GM12878 (cell line): Measurements from ENCODE around the gene METTL2B. TPM values are rescaled to one million over a fixed set of nuclear protein-coding genes. Genes with fewer than 3 reads are reported as not detected.

ENCODE experiments used
- ATAC-seq: fragments of 200-7000 bp; cut with Tn5 transposase; 3 replicates; pipeline ENCODE4 v1.9.1; 2020; ENCODE audit warnings: mild to moderate bottlenecking, moderate library complexity
- BruUV-seq: library from RNA; stranded (reverse); fragments of 400-500 nt; replicated peaks from 2 replicates; lab custom pipeline; 2021; lab: Mats Ljungman, UMichigan
- CTCF ChIA-PET: fragments of 300-600 bp; sonication (Branson Sonifier 250); formaldehyde crosslinking; extraction: SDS; loops from one replicate; lab custom pipeline; 2021; ENCODE audit warnings: inconsistent platforms; lab: Yijun Ruan, JAX
- POLR2A ChIA-PET: fragments of 350-600 bp; formaldehyde crosslinking; extraction: SDS; loops from one replicate; lab custom pipeline; 2021; ENCODE audit warnings: inconsistent platforms; lab: Charles Lee
- RAD21 ChIA-PET: fragments of 300-600 bp; sonication (Branson Sonifier 250); formaldehyde crosslinking; loops from one replicate; lab custom pipeline; 2023; ENCODE audit warnings: antibody characterized with exemption; ENCODE audit not compliant: unreplicated experiment; lab: Charles Lee
- SMC1A ChIA-PET: fragments of 300-600 bp; sonication (Branson Sonifier 250); formaldehyde crosslinking; loops from one replicate; lab custom pipeline; 2023; ENCODE audit not compliant: unreplicated experiment, uncharacterized antibody; lab: Charles Lee
- DNase-seq: peaks from one replicate; pipeline ENCODE4 v3.0.0-alpha.2; 2011; ENCODE audit warnings: low read depth, low spot score
- FAIRE-seq: peaks from 3 replicates; lab custom pipeline; 2011; peaks lifted over from hg19 to GRCh38; lab: Jason Lieb, UNC
- H2AFZ ChIP-seq: 2 replicates; pipeline ENCODE4 v1.6.0; 2011; ENCODE audit warnings: low read depth, low read length, control low read depth; ENCODE audit not compliant: control insufficient read depth
- H3K27ac ChIP-seq: 2 replicates; pipeline ENCODE4 v1.5.1; 2011; ENCODE audit warnings: control low read depth; ENCODE audit not compliant: control insufficient read depth, insufficient read depth
- H3K27me3 ChIP-seq, 2 experiments: replicated peaks in 1 of 2; 2 replicates each; pipeline versions ENCODE4 v1.6.0 to v1.6.1; 2011; ENCODE audit warnings: low read length in 1 of 2; ENCODE audit not compliant: control insufficient read depth in 2 of 2, insufficient read depth in 2 of 2
- H3K36me3 ChIP-seq, 2 experiments: 2 replicates each; pipeline ENCODE4 v1.5.1; 2011; ENCODE audit warnings: low read length in 1 of 2; ENCODE audit not compliant: control insufficient read depth in 2 of 2, insufficient read depth in 2 of 2
- H3K4me1 ChIP-seq: 2 replicates; pipeline ENCODE4 v1.6.1; 2011; ENCODE audit warnings: mild to moderate bottlenecking, low read length, moderate library complexity, mixed read lengths; ENCODE audit not compliant: control insufficient read depth, insufficient read depth
- H3K4me2 ChIP-seq: 2 replicates; pipeline ENCODE4 v1.6.0; 2011; ENCODE audit warnings: control low read depth; ENCODE audit not compliant: control insufficient read depth, insufficient read depth
- H3K4me3 ChIP-seq: fragments of 200-600 bp; sonication (generic); 2 replicates; pipeline ENCODE4 v1.5.1; 2016
- H3K79me2 ChIP-seq: 2 replicates; pipeline ENCODE4 v1.6.0; 2011; ENCODE audit warnings: low read length; ENCODE audit not compliant: control insufficient read depth, insufficient read depth
- H3K9ac ChIP-seq: 2 replicates; pipeline ENCODE4 v1.8.0; 2011; ENCODE audit warnings: low read length, control low read depth, mixed read lengths; ENCODE audit not compliant: control insufficient read depth, insufficient read depth
- H3K9me3 ChIP-seq: replicated peaks from 3 replicates; pipeline ENCODE4 v1.5.1; 2011; ENCODE audit warnings: mild to moderate bottlenecking, low read length; ENCODE audit not compliant: control insufficient read depth, insufficient read depth
- H4K20me1 ChIP-seq: 2 replicates; pipeline ENCODE4 v1.6.0; 2011; ENCODE audit not compliant: control insufficient read depth, insufficient read depth
- BCL11A ChIP-seq: IDR thresholded peaks from 2 replicates; pipeline ENCODE4 v1.6.1; 2011; ENCODE audit warnings: low read depth, low read length
- CTCF ChIP-seq, 3 experiments: IDR thresholded peaks in 2 of 3; conservative IDR thresholded peaks in 1 of 3; 2 replicates each; pipeline ENCODE4 v1.5.1; 2011; ENCODE audit warnings: low read depth in 3 of 3, low read length in 3 of 3, mild to moderate bottlenecking in 3 of 3, control low read depth in 2 of 3, moderate library complexity in 2 of 3, inconsistent platforms in 1 of 3, mixed read lengths in 1 of 3; ENCODE audit not compliant: control insufficient read depth in 2 of 3, insufficient read depth in 1 of 3; ENCODE audit errors: extremely low read depth in 1 of 3
- EGR1 ChIP-seq, 2 experiments: IDR thresholded peaks; 1 replicate in 1 of 2; 2 replicates in 1 of 2; pipeline ENCODE4 v1.6.1; 2011 to 2012; ENCODE audit warnings: low read depth in 2 of 2, low read length in 2 of 2, borderline replicate concordance in 1 of 2, mild to moderate bottlenecking in 1 of 2, moderate library complexity in 1 of 2
- SMC3 ChIP-seq: IDR thresholded peaks from 2 replicates; pipeline ENCODE4 v1.6.1; 2011; ENCODE audit warnings: low read length, improper control_type of control experiment, borderline replicate concordance
- TCF12 ChIP-seq: IDR thresholded peaks from 2 replicates; pipeline ENCODE4 v1.6.1; 2011; ENCODE audit warnings: low read depth, mild to moderate bottlenecking, low read length
- WGBS: methylation state at CpG from one replicate; pipeline ENCODE4 v1.1.6; 2016; ENCODE audit warnings: low lambda C conversion rate; ENCODE audit not compliant: insufficient replicate concordance, insufficient coverage; ENCODE audit errors: missing lambda C conversion rate; 5-methylcytosine and 5-hydroxymethylcytosine counted together
- in situ Hi-C: fragments of 300-500 bp; cut with MboI; formaldehyde crosslinking; loops from 9 replicates; pipeline ENCODE4 v1.14.3; 2018; ENCODE audit warnings: mixed read lengths
- intact Hi-C: fragments of 100-400 bp; cut with micrococcal nuclease; formaldehyde crosslinking; loops from one replicate; pipeline ENCODE4 v1.14.2; 2022; ENCODE audit not compliant: unreplicated experiment
- polyA plus RNA-seq, 11 experiments: library from polyadenylated mRNA; depleted of rRNA in 4 of 11; unstranded in 6 of 11; stranded (reverse) in 5 of 11; fragments of >200 nt; fragmentation: Nextera tagmentation in 4 of 11; fragmentation: Illumina TruSeq in 1 of 11; extraction: Ambion mirVana in 4 of 11; extraction: Trizol in 1 of 11; gene quantifications; 1 replicate in 1 of 11; 2 replicates in 10 of 11; pipeline versions ENCODE4 v1.2.1 to v1.2.3, GENCODE V29; 2011 to 2016; ENCODE audit warnings: inconsistent platforms in 2 of 11, missing spikeins in 2 of 11, low read depth in 1 of 11
- total RNA-seq, 4 experiments: library from RNA; depleted of rRNA in 3 of 4; stranded (reverse); fragments of >200 nt in 3 of 4; fragmentation: Illumina TruSeq in 1 of 4; extraction: Trizol in 1 of 4; gene quantifications; 2 replicates each; pipeline versions ENCODE4 v1.2.1 to v1.2.3, GENCODE V29; 2013 to 2021

METTL2B gene
- total and polyA plus RNA-seq, 10 of the 15 experiments (the other 5 are each of a cell fraction or from before 2014, with no cell fraction given): 18.9 to 48.4 (median 37.3) TPM

- ATAC-seq (peak; percentile 35; the same call in 1 of the 3 replicates), DNase-seq (no peak), FAIRE-seq (no peak)
- POLR2A ChIA-PET: interaction anchor here (0.5 to 1.0 kb wide), 6 partner anchors 13 to 662 kb away, joined by 3 to 4 read pairs (median 3); no protein-coding TSS in a partner anchor
- H3K36me3 ChIP-seq: no peaks in the 10 kb centered on the region
- RAD21 ChIA-PET: interaction anchor here (0.9 to 10.5 kb wide), 6 partner anchors 15 to 45 kb away, joined by 3 to 216 read pairs (median 8); partner anchors contain the start of gene HILPDA
- H4K20me1 ChIP-seq: no peaks in the 10 kb centered on the region
- no peaks in the 10 kb centered on the region for H3K4me1 ChIP-seq
- no peak overlapping the region for H2AFZ ChIP-seq
- no TSS peak for BruUV-seq
- in situ Hi-C loops (no loop called here), intact Hi-C loops (no loop called here)
- H3K79me2 ChIP-seq: no peaks in the 10 kb centered on the region
- no peak overlapping the region for H3K4me2 ChIP-seq
- WGBS: 30% methylated on average over 3 of the region's 3 CpGs
- H3K9me3 ChIP-seq: no peaks in the 10 kb centered on the region; the same call in 2 of the 3 replicates
- no peak overlapping the region for H3K27ac ChIP-seq
- H3K9ac ChIP-seq: no peak overlapping the region
- H3K27me3 ChIP-seq: no peaks in the 10 kb centered on the region
- no peak for TF ChIP-seq TCF12
- no peak for TF ChIP-seq BCL11A
- TF ChIP-seq CTCF (IDR thresholded peaks at IDR 0.05 in 2 of 3, conservative IDR thresholded peaks at IDR 0.05 in 1 of 3; ENCODE audit: control insufficient read depth in 2 of 3, extremely low read depth in 1 of 3, insufficient read depth in 1 of 3, low read depth in 3 of 3, low read length in 3 of 3): peak in 2 of 3 experiments; percentile 11 to 36; a peak in 3 of 6 replicates
- TF ChIP-seq SMC3: peak; percentile 39; the same call in 1 of the 2 replicates
- TF ChIP-seq EGR1 (IDR thresholded peaks at IDR 0.05; ENCODE audit: borderline replicate concordance in 1 of 2, low read depth in 2 of 2, low read length in 2 of 2): no peak
- SMC1A ChIA-PET: interaction anchor here (0.9 to 14.8 kb wide), 6 partner anchors 12 to 31 kb away, joined by 3 to 296 read pairs (median 7); partner anchors contain the start of gene HILPDA
- CTCF ChIA-PET: interaction anchor here (0.7 to 16.0 kb wide), 9 partner anchors 9 to 653 kb away, joined by 3 to 463 read pairs (median 36); partner anchors contain the start of genes HILPDA and IMPDH1
- H3K4me3 ChIP-seq: no peak overlapping the region
Measured at GRCh38 chr7:128430207-128430606, 46.3 kb upstream of the METTL2B start.
